GM19023 (cell line): ENCODE data around the gene KLHL14.
"Not testable (repeated sequence)": the region's sequence is repeated elsewhere in the genome, so short reads cannot be mapped to it uniquely, and the experiment has no call there.

Experiments used
- ATAC-seq: cut with Tn5 transposase; IDR thresholded peaks from one replicate; pipeline ENCODE4 v1.9.1; 2021; ENCODE audit warnings: mild to moderate bottlenecking, moderate library complexity; ENCODE audit not compliant: unreplicated experiment

KLHL14 gene

GRCh38 chr18:32637659-32638058, 135.2 kb downstream of the KLHL14 start:
- ATAC-seq: not testable (repeated sequence)

DNA sequence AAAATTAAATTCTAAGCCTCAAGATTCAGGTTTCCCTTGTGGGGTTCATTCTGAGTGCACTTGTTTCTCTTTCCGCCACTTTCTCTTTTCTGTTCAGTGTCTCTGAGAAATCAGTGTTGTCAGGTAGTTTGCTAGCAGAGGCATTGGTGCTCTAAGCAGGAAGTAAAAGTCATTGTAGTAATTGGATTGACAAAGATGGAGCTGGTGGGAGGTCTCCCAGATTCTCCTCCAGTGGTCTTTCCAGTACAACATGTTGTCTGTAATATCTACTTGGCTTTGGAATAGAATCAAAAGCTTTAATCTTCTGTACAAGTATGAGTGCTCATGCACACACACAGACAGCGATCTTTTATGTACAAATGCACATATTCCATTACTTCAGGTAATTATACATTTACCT, 135.6 kb downstream of the KLHL14 start:
- no peak for ATAC-seq

DNA sequence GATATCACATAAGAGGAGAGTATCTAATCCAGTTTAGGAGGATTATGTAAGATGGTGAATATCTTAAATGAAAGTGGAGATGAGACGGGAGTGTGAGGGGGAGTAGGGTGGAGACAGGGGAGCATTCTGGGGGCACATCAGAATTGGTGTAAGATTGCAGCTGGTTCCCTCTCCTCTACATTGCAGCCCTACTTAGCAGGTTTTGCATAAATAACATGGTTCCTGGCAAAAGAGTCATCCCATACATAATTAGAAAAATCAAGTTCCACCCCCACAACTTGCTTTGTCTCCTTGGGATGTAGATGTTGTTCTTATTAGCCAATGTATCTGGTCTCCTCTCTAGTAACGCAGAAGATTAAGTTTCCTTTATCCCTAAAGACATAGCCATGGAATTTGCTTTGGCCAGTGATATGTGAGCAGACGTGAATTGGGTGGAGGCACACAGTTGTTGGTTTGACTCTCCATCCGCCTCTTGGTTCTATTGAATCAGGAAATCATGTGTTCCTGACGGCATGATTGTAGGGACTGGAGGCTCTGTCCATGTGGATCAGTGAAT, 137.9 kb downstream of the KLHL14 start:
- ATAC-seq: no peak

- ATAC-seq: no peak
Observed at GRCh38 chr18:32629981-32630700, 142.7 kb downstream of the KLHL14 start.

DNA sequence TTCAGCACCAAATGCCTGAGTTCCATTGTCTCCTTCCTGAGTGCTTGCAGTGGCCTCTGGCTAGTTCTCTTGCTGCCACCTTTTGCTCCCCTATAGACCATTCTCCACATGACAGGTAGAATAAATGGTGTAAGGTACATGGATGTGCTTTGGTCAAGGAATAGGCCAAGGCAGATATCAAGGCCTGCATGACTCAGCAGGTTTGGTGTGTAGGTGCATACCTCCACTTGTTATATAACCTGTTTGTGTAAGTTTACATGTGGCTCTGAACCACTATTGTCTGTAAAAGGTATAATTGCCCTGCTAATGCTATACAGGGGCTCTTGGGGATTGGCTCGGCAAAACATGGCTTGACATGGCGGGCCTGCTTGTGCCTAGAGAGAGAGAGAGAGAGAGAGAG, 143.5 kb downstream of the KLHL14 start:
- ATAC-seq: no peak

GRCh38 chr18:32624182-32624723, 148.6 kb downstream of the KLHL14 start:
- no peak for ATAC-seq

DNA sequence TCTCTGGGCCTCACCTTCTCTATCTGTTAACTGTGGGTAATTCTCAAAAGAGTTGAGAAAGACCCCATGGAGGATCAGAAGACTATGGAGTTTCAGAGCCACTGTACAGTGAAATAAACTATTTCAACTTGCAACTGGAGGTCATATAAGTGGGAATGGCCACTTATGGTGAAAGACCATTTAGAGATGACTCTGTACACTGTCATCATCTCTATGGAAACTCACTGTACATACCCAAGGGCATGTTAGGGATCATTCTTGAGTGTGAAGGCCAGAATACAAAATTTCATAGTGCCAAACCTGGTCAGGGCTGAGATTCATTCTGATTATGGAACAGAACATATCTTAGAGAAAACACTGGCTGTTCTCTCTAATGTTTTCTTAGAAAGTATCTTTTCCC, 149.3 kb downstream of the KLHL14 start:
- no peak for ATAC-seq
